Smooth muscle cell (in vitro differentiated cells): ENCODE results near the gene CFAP46. TPM values are rescaled to one million over a fixed set of nuclear protein-coding genes. Genes with fewer than 3 reads are reported as not detected.
"Not testable (repeated sequence)": the region's sequence is repeated elsewhere in the genome, so short reads cannot be mapped to it uniquely, and the experiment has no call there.

Experiments
- DNase-seq: peaks from one replicate; lab custom pipeline; 2025; ENCODE audit not compliant: unreplicated experiment; lab: John Stamatoyannopoulos, UW
- H2AFZ ChIP-seq: fragments of 200-600 bp; sonication (generic); 2 replicates; pipeline ENCODE4 v1.6.0; 2016; ENCODE audit warnings: antibody characterized with exemption, low read depth, mild to moderate bottlenecking
- H3F3A ChIP-seq: fragments of 200-600 bp; sonication (generic); 2 replicates; pipeline ENCODE4 v1.6.0; 2017; ENCODE audit warnings: antibody characterized with exemption, low read depth
- H3K27ac ChIP-seq: fragments of 200-600 bp; sonication (generic); 2 replicates; pipeline ENCODE4 v1.5.1; 2016; ENCODE audit warnings: low read depth, mild to moderate bottlenecking
- H3K27me3 ChIP-seq: fragments of 200-600 bp; sonication (generic); 2 replicates; pipeline ENCODE4 v1.6.1; 2016; ENCODE audit warnings: low read depth, mild to moderate bottlenecking
- H3K36me3 ChIP-seq: fragments of 200-600 bp; sonication (generic); 2 replicates; pipeline ENCODE4 v1.5.1; 2016; ENCODE audit warnings: low read depth
- H3K4me1 ChIP-seq: fragments of 200-600 bp; sonication (generic); 2 replicates; pipeline ENCODE4 v1.5.1; 2016; ENCODE audit warnings: low read depth
- H3K4me2 ChIP-seq: fragments of 200-600 bp; sonication (generic); 2 replicates; pipeline ENCODE4 v1.6.0; 2016; ENCODE audit warnings: mild to moderate bottlenecking
- H3K4me3 ChIP-seq: fragments of 200-600 bp; sonication (generic); 2 replicates; pipeline ENCODE4 v1.5.1; 2016; ENCODE audit warnings: mild to moderate bottlenecking
- H3K79me2 ChIP-seq: fragments of 200-600 bp; sonication (generic); 2 replicates; pipeline ENCODE4 v1.6.0; 2016; ENCODE audit warnings: low read depth, mild to moderate bottlenecking
- H3K9ac ChIP-seq: fragments of 200-600 bp; sonication (generic); 2 replicates; pipeline ENCODE4 v1.6.0; 2016; ENCODE audit warnings: low read depth
- H3K9me3 ChIP-seq: fragments of 200-600 bp; sonication (generic); replicated peaks from 2 replicates; pipeline ENCODE4 v1.5.1; 2016; ENCODE audit warnings: low read depth
- H4K20me1 ChIP-seq: fragments of 200-600 bp; sonication (generic); 2 replicates; pipeline ENCODE4 v1.6.0; 2016; ENCODE audit warnings: low read depth
- WGBS: methylation state at CpG from one replicate; pipeline ENCODE4 v1.1.7; 2016; ENCODE audit warnings: low lambda C conversion rate; 5-methylcytosine and 5-hydroxymethylcytosine counted together
- polyA plus RNA-seq: library from polyadenylated mRNA; unstranded; fragments of >200 nt; fragmentation: Nextera tagmentation; extraction: Ambion mirVana; gene quantifications from 2 replicates; pipeline ENCODE4 v1.2.1, GENCODE V29; 2016
- total RNA-seq: library from RNA; depleted of rRNA; stranded (reverse); fragments of >200 nt; gene quantifications from 2 replicates; pipeline ENCODE4 v1.2.3, GENCODE V29; 2014
- TF ChIP-seq, protein P1 (sequence below): fragments of 200-600 bp; sonication (generic); IDR thresholded peaks from 2 replicates; pipeline ENCODE4 v1.5.1; 2017; ENCODE audit warnings: borderline replicate concordance, mild to moderate bottlenecking, antibody characterized with exemption; ENCODE audit not compliant: insufficient read depth, poor library complexity, severe bottlenecking

Gene CFAP46
- total and polyA plus RNA-seq, 2 experiments from 2014 or later: 1.1 to 2.0 TPM

GRCh38 chr10:132932461-132933307 is 9.7 kb downstream of the CFAP46 start:
- no peaks in the 10 kb centered on the region for H3K4me1 ChIP-seq
- WGBS: 83% methylated on average over 23 of the region's 25 CpGs
- H4K20me1 ChIP-seq: no peaks in the 10 kb centered on the region
- TF ChIP-seq, protein P1, sequence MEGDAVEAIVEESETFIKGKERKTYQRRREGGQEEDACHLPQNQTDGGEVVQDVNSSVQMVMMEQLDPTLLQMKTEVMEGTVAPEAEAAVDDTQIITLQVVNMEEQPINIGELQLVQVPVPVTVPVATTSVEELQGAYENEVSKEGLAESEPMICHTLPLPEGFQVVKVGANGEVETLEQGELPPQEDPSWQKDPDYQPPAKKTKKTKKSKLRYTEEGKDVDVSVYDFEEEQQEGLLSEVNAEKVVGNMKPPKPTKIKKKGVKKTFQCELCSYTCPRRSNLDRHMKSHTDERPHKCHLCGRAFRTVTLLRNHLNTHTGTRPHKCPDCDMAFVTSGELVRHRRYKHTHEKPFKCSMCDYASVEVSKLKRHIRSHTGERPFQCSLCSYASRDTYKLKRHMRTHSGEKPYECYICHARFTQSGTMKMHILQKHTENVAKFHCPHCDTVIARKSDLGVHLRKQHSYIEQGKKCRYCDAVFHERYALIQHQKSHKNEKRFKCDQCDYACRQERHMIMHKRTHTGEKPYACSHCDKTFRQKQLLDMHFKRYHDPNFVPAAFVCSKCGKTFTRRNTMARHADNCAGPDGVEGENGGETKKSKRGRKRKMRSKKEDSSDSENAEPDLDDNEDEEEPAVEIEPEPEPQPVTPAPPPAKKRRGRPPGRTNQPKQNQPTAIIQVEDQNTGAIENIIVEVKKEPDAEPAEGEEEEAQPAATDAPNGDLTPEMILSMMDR: no peak
- H3K4me3 ChIP-seq: no peak overlapping the region
- no peaks in the 10 kb centered on the region for H3K9me3 ChIP-seq
- no peaks in the 10 kb centered on the region for H3K79me2 ChIP-seq
- no peak for DNase-seq
- H3F3A ChIP-seq: no peaks in the 10 kb centered on the region
- no peak overlapping the region for H3K27ac ChIP-seq
- H3K27me3 ChIP-seq: no peaks in the 10 kb centered on the region
- no peak overlapping the region for H3K9ac ChIP-seq
- H3K4me2 ChIP-seq: no peak overlapping the region
- H3K36me3 ChIP-seq: no peaks in the 10 kb centered on the region
- no peak overlapping the region for H2AFZ ChIP-seq

GRCh38 chr10:132931258-132932250 is 10.8 kb downstream of the CFAP46 start:
- not testable (repeated sequence) for H3K27me3 ChIP-seq, H3K9me3 ChIP-seq, H4K20me1 ChIP-seq, H3K36me3 ChIP-seq, DNase-seq, H3K4me1 ChIP-seq, H3K4me3 ChIP-seq, H3F3A ChIP-seq, H2AFZ ChIP-seq, H3K79me2 ChIP-seq, H3K4me2 ChIP-seq
- Histone ChIP-seq H3K9ac (peak overlapping the region; percentile 28), H3K27ac (peak overlapping the region; percentile 44)
- WGBS: 51% methylated on average over 6 of the region's 6 CpGs

GRCh38 chr10:132930701-132931100 is 11.7 kb downstream of the CFAP46 start:
- H3K27ac ChIP-seq, H3K79me2 ChIP-seq, DNase-seq, H3K9me3 ChIP-seq, H3K4me1 ChIP-seq, H3F3A ChIP-seq, H3K4me2 ChIP-seq, H3K27me3 ChIP-seq, H2AFZ ChIP-seq, H3K36me3 ChIP-seq, H4K20me1 ChIP-seq, H3K9ac ChIP-seq, H3K4me3 ChIP-seq: not testable (repeated sequence)
- WGBS: 83% methylated on average over 1 of the region's 3 CpGs

DNA sequence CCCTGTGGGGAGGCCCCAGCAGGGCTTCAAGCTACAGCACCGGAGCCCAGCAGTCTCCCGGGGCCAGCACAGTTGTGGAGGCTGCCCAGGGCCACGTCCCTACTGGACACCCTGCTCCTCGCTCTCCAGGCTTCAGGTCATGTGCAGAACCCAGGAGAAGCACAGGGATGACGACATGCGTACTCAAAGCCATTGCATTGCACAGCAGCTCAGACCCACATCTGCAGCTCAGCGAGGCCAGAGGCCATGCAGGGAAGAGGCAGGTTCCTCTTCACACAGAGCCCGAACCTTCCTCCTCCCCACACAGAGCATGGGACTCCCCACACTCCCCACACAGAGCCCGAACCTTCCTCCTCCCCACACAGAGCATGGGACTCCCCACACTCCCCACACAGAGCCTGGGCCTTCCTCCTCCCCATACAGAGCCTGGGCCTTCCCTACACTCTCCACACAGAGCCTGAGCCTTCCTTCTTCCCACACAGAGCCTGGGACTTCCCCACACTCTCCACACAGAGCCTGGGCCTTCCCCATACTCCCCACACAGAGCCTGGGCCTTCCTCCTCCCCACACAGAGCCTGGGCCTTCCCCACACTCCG is 12.3 kb downstream of the CFAP46 start:
- no peak overlapping the region for H3K4me2 ChIP-seq
- H2AFZ ChIP-seq: no peak overlapping the region
- peak overlapping the region; percentile 35 for H3K27ac ChIP-seq
- H3K27me3 ChIP-seq: no peaks in the 10 kb centered on the region
- 86% methylated on average over 10 of the region's 10 CpGs for WGBS
- H3K4me1 ChIP-seq: no peaks in the 10 kb centered on the region
- H3K36me3 ChIP-seq: no peaks in the 10 kb centered on the region
- no peak for DNase-seq
- no peak overlapping the region for H3K9ac ChIP-seq
- H3F3A ChIP-seq: no peaks in the 10 kb centered on the region
- no peaks in the 10 kb centered on the region for H3K9me3 ChIP-seq
- no peaks in the 10 kb centered on the region for H4K20me1 ChIP-seq
- H3K79me2 ChIP-seq: no peaks in the 10 kb centered on the region
- TF ChIP-seq, protein P1: no peak
- no peak overlapping the region for H3K4me3 ChIP-seq
